ENCODE measurements around the gene KNCN.

Gene KNCN

GRCh38 chr1:46512135-46512791 lies 39.2 kb downstream of the KNCN start:
- in situ Hi-C loops (cut with HindIII; ENCODE audit: low sequenced_read_pairs): no loop called here
- no peak overlapping the region for H3K4me3 ChIP-seq (ENCODE audit: low read depth, low read length)
- no peak for TF ChIP-seq CTCF (IDR thresholded peaks at IDR 0.05; ENCODE audit: low read depth, low read length)
- no peak for DNase-seq (ENCODE audit: low read depth, low spot score)

GRCh38 chr1:46510998-46511365 lies 40.5 kb downstream of the KNCN start:
- DNase-seq (ENCODE audit: low read depth, low spot score): no peak
- no peak overlapping the region for H3K4me3 ChIP-seq (ENCODE audit: low read depth, low read length)
- in situ Hi-C loops (cut with HindIII; ENCODE audit: low sequenced_read_pairs): no loop called here
- no peak for TF ChIP-seq CTCF (IDR thresholded peaks at IDR 0.05; ENCODE audit: low read depth, low read length)

- no peak overlapping the region for H3K4me3 ChIP-seq (ENCODE audit: low read depth, low read length)
- TF ChIP-seq CTCF (IDR thresholded peaks at IDR 0.05; ENCODE audit: low read depth, low read length): no peak
- DNase-seq (ENCODE audit: low read depth, low spot score): no peak
- in situ Hi-C loops (cut with HindIII; ENCODE audit: low sequenced_read_pairs): no loop called here
Observed at GRCh38 chr1:46510341-46510997, 41.0 kb downstream of the KNCN start.

GRCh38 chr1:46508757-46509156 lies 42.7 kb downstream of the KNCN start:
- TF ChIP-seq CTCF (IDR thresholded peaks at IDR 0.05; ENCODE audit: low read depth, low read length): no peak
- no peak overlapping the region for H3K4me3 ChIP-seq (ENCODE audit: low read depth, low read length)
- DNase-seq (ENCODE audit: low read depth, low spot score): no peak
- in situ Hi-C loops (cut with HindIII; ENCODE audit: low sequenced_read_pairs): no loop called here

GRCh38 chr1:46506470-46507219 lies 44.8 kb downstream of the KNCN start:
- TF ChIP-seq CTCF (IDR thresholded peaks at IDR 0.05; ENCODE audit: low read depth, low read length): no peak
- H3K4me3 ChIP-seq (ENCODE audit: low read depth, low read length): no peak overlapping the region
- DNase-seq (ENCODE audit: low read depth, low spot score): no peak
- in situ Hi-C loops (cut with HindIII; ENCODE audit: low sequenced_read_pairs): no loop called here

- no peak for TF ChIP-seq CTCF (IDR thresholded peaks at IDR 0.05; ENCODE audit: low read depth, low read length)
- no peak for DNase-seq (ENCODE audit: low read depth, low spot score)
- H3K4me3 ChIP-seq (ENCODE audit: low read depth, low read length): no peak overlapping the region
- in situ Hi-C loops (cut with HindIII; ENCODE audit: low sequenced_read_pairs): no loop called here
Observed at GRCh38 chr1:46503421-46503820, 48.0 kb downstream of the KNCN start.

All from astrocyte of the spinal cord (primary cell).